Thyroid gland (tissue), 4 donors: ENCODE measurements around the gene KRTAP19-8.

Experiments
- CTCF ChIP-seq, 6 experiments: fragments of 200-600 bp in 3 of 6; fragments of 450-650 bp in 3 of 6; sonication (generic) in 3 of 6; IDR thresholded peaks; one replicate each; pipeline ENCODE4 v1.5.1; 2016 to 2019; ENCODE audit warnings: antibody characterized with exemption in 6 of 6, mild to moderate bottlenecking in 2 of 6, inconsistent platforms in 1 of 6, moderate library complexity in 1 of 6
- POLR2A ChIP-seq, 2 donors: fragments of 450-650 bp; IDR thresholded peaks; one replicate each; pipeline ENCODE4 v1.6.1; 2017; ENCODE audit warnings: antibody characterized with exemption in 2 of 2, mild to moderate bottlenecking in 2 of 2, moderate library complexity in 1 of 2

GRCh38 chr21:31008355-31008754 lies 29.9 kb downstream of the KRTAP19-8 start:
- TF ChIP-seq POLR2A (IDR thresholded peaks at IDR 0.05) (no peak), CTCF (IDR thresholded peaks at IDR 0.05) (no peak)
